Activated T-cell treated with anti-CD3 and anti-CD28 coated beads for 4 hours (primary cell): ENCODE results near the gene GDI2.
"Not testable (repeated sequence)": the region's sequence is repeated elsewhere in the genome, so short reads cannot be mapped to it uniquely, and the experiment has no call there.

Source experiments
- DNase-seq: peaks from one replicate; pipeline ENCODE4 v3.0.0-alpha.2; 2020

The GDI2 gene

GRCh38 chr10:5827841-5828240 is 14.6 kb upstream of the GDI2 start:
- no peak for DNase-seq

GRCh38 chr10:5826511-5826910 is 13.3 kb upstream of the GDI2 start:
- DNase-seq, result not testable (repeated sequence)

- DNase-seq, result no peak
Observed at GRCh38 chr10:5818894-5819293, 5.7 kb upstream of the GDI2 start.

- DNase-seq, result no peak
Observed at GRCh38 chr10:5818048-5818331, 4.8 kb upstream of the GDI2 start.

- no peak for DNase-seq
Observed at GRCh38 chr10:5817322-5818047, 4.3 kb upstream of the GDI2 start.

GRCh38 chr10:5816170-5816569 is 2.9 kb upstream of the GDI2 start:
- no peak for DNase-seq

- no peak for DNase-seq
Observed at GRCh38 chr10:5814110-5815107, 1.2 kb upstream of the GDI2 start.

- DNase-seq, result no peak
Observed at GRCh38 chr10:5813091-5813340, 218 bp downstream of the GDI2 start.

- DNase-seq, result peak; percentile 12
Observed at GRCh38 chr10:5812283-5813090, 747 bp downstream of the GDI2 start.

- no peak for DNase-seq
Observed at GRCh38 chr10:5811387-5811821, 1.8 kb downstream of the GDI2 start.

GRCh38 chr10:5810225-5810624 is 3.0 kb downstream of the GDI2 start:
- no peak for DNase-seq

GRCh38 chr10:5809527-5810154 is 3.6 kb downstream of the GDI2 start:
- no peak for DNase-seq

- not testable (repeated sequence) for DNase-seq
Observed at GRCh38 chr10:5808783-5809392, 4.3 kb downstream of the GDI2 start.

GRCh38 chr10:5806745-5807144 is 6.5 kb downstream of the GDI2 start:
- no peak for DNase-seq

GRCh38 chr10:5805711-5806110 is 7.5 kb downstream of the GDI2 start:
- no peak for DNase-seq

- DNase-seq, result no peak
Observed at GRCh38 chr10:5805260-5805659, 8.0 kb downstream of the GDI2 start.

- no peak for DNase-seq
Observed at GRCh38 chr10:5804386-5804785, 8.8 kb downstream of the GDI2 start.

GRCh38 chr10:5800782-5801181 is 12.5 kb downstream of the GDI2 start:
- DNase-seq, result no peak

- no peak for DNase-seq
Observed at GRCh38 chr10:5794236-5794635, 19.0 kb downstream of the GDI2 start.

GRCh38 chr10:5789626-5790025 is 23.6 kb downstream of the GDI2 start:
- DNase-seq, result no peak

GRCh38 chr10:5788969-5789368 is 24.3 kb downstream of the GDI2 start:
- no peak for DNase-seq

GRCh38 chr10:5783300-5783699 is 29.9 kb downstream of the GDI2 start:
- DNase-seq, result no peak

GRCh38 chr10:5782174-5782573 is 31.1 kb downstream of the GDI2 start:
- DNase-seq, result no peak
